GM13976 (cell line): ENCODE measurements around the gene PKNOX2.

Experiments
- DNase-seq: peaks from one replicate; pipeline ENCODE4 v3.0.0; 2012; ENCODE audit warnings: low spot score
- in situ Hi-C: fragments of 300-500 bp; cut with MboI; formaldehyde crosslinking; loops from one replicate; pipeline ENCODE4 v1.12.0; 2022; ENCODE audit warnings: low sequenced_read_pairs, mixed read lengths, inconsistent platforms; ENCODE audit not compliant: unreplicated experiment
- TF ChIP-seq, protein P1 (sequence below): IDR thresholded peaks from 2 replicates; pipeline ENCODE4 v1.5.1; 2012; ENCODE audit warnings: borderline replicate concordance, mild to moderate bottlenecking; ENCODE audit not compliant: insufficient read depth; ENCODE audit errors: extremely low read depth, missing control alignments, control extremely low read depth

Gene PKNOX2

DNA sequence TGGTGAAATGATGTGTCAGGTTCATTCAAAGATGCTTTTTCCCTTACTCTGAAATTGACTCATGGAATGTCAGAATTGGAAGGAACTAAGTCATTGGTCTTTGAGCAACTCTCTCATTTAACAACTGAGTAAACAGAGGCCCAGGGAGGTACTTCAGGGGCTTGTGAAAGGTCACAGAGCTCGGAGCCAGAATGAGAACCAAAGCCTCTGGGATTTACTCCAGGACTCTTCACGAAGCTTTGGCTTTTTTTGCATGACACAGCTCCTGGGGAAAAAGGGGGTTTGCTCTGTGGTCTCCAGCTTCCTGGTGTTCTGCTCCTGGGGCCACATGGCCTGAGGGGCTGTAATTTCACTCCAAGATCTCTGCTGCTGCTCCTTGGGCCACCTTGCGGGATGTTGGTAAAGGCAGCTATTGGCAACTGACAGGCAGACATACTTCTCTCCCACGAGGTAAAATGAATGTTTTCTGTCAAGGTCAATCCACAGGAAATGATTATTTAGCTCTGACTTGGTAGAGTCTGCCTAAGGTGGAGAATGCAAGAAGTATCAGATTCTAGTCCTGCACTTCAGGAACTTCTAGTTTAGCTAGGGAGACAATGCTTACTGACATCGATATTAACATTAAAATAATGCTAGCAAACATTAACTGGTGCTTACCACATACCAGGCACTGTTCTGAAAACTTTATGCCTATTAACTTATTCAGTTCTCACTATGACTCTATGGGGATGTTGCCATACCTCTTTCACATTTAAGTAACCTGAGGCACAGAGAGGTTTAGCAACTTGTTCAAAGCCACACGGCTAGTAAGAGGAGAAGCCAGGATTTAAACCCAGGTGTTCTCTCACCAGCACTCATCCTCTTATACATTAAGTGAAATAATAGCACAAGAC, 16.1 kb downstream of the PKNOX2 start:
- no peak for DNase-seq
- TF ChIP-seq, protein P1, sequence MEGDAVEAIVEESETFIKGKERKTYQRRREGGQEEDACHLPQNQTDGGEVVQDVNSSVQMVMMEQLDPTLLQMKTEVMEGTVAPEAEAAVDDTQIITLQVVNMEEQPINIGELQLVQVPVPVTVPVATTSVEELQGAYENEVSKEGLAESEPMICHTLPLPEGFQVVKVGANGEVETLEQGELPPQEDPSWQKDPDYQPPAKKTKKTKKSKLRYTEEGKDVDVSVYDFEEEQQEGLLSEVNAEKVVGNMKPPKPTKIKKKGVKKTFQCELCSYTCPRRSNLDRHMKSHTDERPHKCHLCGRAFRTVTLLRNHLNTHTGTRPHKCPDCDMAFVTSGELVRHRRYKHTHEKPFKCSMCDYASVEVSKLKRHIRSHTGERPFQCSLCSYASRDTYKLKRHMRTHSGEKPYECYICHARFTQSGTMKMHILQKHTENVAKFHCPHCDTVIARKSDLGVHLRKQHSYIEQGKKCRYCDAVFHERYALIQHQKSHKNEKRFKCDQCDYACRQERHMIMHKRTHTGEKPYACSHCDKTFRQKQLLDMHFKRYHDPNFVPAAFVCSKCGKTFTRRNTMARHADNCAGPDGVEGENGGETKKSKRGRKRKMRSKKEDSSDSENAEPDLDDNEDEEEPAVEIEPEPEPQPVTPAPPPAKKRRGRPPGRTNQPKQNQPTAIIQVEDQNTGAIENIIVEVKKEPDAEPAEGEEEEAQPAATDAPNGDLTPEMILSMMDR: no peak
- in situ Hi-C loops: no loop called here

DNA sequence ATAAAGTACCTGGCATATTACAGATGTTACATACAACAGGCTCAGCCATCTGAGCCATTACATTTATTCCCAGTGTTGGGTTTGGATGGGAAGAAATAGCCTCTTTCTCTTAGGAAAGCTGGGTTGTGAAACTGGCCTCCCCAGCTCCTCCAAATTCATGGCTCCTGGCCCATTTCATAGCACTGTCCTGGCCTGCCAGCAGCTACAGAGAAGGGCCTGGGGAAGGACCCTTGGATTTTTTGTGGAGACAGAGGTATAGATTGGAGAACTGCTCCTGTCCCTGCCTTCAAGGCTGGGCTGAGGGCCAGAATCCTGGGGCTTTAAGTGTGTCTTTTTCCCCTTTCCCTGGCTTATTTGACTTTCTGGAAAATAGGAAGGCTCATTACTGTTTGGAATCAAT, 18.0 kb downstream of the PKNOX2 start:
- TF ChIP-seq, protein P1: no peak
- no peak for DNase-seq
- in situ Hi-C loops: no loop called here

DNA sequence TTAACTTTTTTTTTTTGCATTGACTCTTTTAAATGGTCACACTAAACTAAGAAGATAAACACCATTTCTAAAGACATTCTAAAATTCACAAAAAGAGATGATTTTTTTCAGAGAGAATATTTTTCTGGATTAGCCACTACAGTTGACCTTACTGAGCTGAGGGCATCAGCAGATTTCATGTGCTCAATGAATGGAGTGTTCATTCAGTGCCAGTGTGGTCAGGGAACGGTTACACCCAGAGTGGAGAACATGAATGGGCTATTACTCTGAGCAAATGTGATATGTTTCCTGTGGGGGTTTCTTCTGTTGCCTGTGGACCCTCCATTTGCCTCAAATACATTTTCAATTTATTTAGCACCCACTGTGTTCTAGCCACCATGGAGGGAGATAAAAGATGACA, 19.1 kb downstream of the PKNOX2 start:
- TF ChIP-seq, protein P1: no peak
- in situ Hi-C loops: no loop called here
- DNase-seq: no peak

DNA sequence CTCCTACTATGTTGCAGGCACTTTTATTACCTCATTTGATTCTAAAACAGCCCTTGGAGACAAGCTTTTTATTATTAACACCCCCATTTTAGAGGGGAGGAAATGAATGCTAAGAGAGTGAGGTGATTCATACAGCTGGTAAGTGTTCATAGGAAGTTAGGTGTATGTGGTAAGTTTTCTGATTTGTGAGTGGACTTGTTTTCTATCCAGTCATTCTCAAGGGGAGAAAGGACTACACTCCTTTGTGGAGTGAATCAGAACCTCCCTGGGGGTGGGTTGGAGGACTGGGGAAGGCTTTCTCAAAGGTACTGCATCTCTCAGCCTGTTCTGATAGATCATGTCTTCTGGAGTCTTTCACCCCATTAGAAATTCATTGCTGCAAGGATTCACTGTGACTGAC, 23.5 kb downstream of the PKNOX2 start:
- in situ Hi-C loops: no loop called here
- DNase-seq: no peak

DNA sequence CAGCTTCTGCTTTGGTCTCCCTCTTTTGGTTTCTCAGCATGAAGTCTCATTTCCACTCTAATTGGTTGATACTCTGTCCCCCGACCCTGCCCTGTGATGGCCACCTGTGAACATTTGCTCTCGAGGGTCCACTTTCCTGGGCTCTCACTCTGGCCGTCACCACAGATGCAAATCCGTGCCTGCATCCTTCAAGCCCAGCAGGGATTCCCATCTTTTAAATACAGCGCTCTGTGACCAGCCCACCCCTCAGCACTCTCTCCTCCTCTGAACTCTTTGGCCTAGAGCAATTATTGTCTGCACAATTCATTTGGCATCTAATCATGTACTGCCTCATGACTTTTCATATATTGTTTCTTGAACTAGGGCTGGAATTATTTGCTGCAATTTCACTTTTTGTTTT, 26.0 kb downstream of the PKNOX2 start:
- TF ChIP-seq, protein P1: no peak
- no peak for DNase-seq
- in situ Hi-C loops: no loop called here

More for the DNA sequence above, 23.5 kb downstream of the PKNOX2 start:
- TF ChIP-seq, protein P1: no peak

DNA sequence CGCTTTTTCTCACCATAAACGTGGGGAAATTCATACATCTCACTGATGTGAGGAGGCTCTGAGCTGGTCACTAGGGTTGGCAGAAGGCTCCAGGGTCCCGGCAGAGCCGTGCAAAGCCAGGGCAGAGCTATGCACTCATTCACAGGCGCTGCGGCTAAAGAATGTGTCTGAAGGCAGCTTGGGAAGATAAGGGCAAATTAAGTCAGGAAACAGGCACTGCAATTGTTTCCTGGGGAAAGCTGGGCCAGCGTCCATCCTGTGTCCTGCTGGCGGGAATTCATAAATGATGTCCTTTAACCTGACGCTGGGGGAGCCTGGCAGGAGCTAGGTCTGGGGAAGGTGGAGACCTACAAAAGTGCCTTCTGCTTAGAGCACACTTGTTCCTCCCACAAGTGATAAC, 27.6 kb downstream of the PKNOX2 start:
- in situ Hi-C loops: no loop called here
- TF ChIP-seq, protein P1: no peak
- no peak for DNase-seq
